Sigmoid colon (tissue), 4 donors: ENCODE results near the gene APOC1.

Experiments used
- CTCF ChIP-seq, 4 experiments: fragments of 450-650 bp in 3 of 4; fragments of 200-600 bp in 1 of 4; IDR thresholded peaks; one replicate each; pipeline ENCODE4 v1.5.1; 2016 to 2019; ENCODE audit warnings: antibody characterized with exemption in 4 of 4, mild to moderate bottlenecking in 3 of 4, moderate library complexity in 2 of 4
- EP300 ChIP-seq, 4 donors: sonication (generic); formaldehyde crosslinking; IDR thresholded peaks; one replicate each; pipeline ENCODE4 v1.6.1; 2017; ENCODE audit warnings: antibody characterized with exemption in 4 of 4
- POLR2AphosphoS5 ChIP-seq, 4 donors: sonication (generic); formaldehyde crosslinking; IDR thresholded peaks; one replicate each; pipeline ENCODE4 v1.6.1; 2017; ENCODE audit warnings: antibody characterized with exemption in 4 of 4

DNA sequence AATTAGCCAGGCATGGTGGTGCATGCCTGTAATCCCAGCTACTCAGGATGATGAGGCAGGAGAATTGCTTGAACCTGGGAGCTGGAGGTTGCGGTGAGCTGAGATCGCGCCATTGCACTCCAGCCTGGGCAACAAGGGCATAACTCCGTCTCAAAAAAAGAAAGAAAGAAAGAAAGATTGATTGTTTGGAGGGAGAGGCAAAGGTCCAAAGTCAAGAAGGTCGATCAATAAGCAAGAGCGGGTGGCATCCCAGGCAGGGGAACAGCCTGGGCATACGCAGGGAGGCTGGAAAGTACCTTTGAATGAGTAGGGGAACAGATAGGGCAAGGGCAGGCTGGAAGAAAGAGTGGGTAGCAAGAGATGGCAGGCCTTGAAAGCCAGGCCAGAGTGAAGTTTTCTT lies 15.7 kb downstream of the APOC1 start:
- TF ChIP-seq POLR2AphosphoS5 (IDR thresholded peaks at IDR 0.05) (no peak), CTCF (IDR thresholded peaks at IDR 0.05) (no peak), EP300 (IDR thresholded peaks at IDR 0.05) (no peak)
